Placental epithelial cell (primary cell): ENCODE data around the gene ABCB1. TPM values are rescaled to one million over a fixed set of nuclear protein-coding genes. Genes with fewer than 3 reads are reported as not detected.

Experiments
- total RNA-seq: library from RNA; depleted of rRNA; stranded (reverse); fragments of >200 nt; gene quantifications from 2 replicates; pipeline ENCODE4 v1.2.3, GENCODE V29; 2012

ABCB1 gene
- not detected in 2 replicates for total RNA-seq

GRCh38 chr7:87600130-87601124, at the start of gene ABCB1:
Gene ABCB1, minus strand, starts transcription at chr7:87600884. Its CDS starts 700 bp downstream, at chr7:87600184.

GRCh38 chr7:87475359-87476178, 125.1 kb downstream of the ABCB1 start, which contains the start of gene ABCB4:
Gene ABCB4, minus strand, starts transcription at chr7:87475680. Its CDS starts 215 bp downstream, at chr7:87475465.

Other genes starting within 250 kb of the ABCB1 start
- not detected in 2 replicates for gene ABCB4, start 125.2 kb downstream of the ABCB1 start, total RNA-seq
- not detected in 2 replicates for gene RUNDC3B, start 27.5 kb upstream of the ABCB1 start, total RNA-seq